GM12878 (cell line): ENCODE results near the gene PRDM8. TPM values are rescaled to one million over a fixed set of nuclear protein-coding genes. Genes with fewer than 3 reads are reported as not detected.
A peak's percentile ranks its signal among the peaks of the same experiment; 100 is the strongest.

ENCODE experiments used
- EED ChIP-seq: sonication (generic); IDR thresholded peaks from 2 replicates; pipeline ENCODE4 v1.6.1; 2016; ENCODE audit warnings: antibody characterized with exemption, low read depth
- EZH2 ChIP-seq: IDR thresholded peaks from 2 replicates; pipeline ENCODE4 v1.6.1; 2012; ENCODE audit warnings: low read depth, mild to moderate bottlenecking, control low read depth, inconsistent platforms, low read length, borderline replicate concordance; ENCODE audit not compliant: control insufficient read depth
- IKZF2 ChIP-seq, 2 experiments: fragments of 450-650 bp; IDR thresholded peaks; 2 replicates each; pipeline ENCODE4 v1.6.1; 2017; ENCODE audit warnings: mild to moderate bottlenecking in 2 of 2, moderate library complexity in 2 of 2
- IRF4 ChIP-seq: IDR thresholded peaks from 2 replicates; pipeline ENCODE4 v1.6.1; 2011; ENCODE audit warnings: low read depth, low read length
- MEF2A ChIP-seq: IDR thresholded peaks from 2 replicates; pipeline ENCODE4 v1.6.1; 2011; ENCODE audit warnings: low read depth, mild to moderate bottlenecking, low read length, moderate library complexity; ENCODE audit not compliant: insufficient read depth
- NKRF ChIP-seq: fragments of 450-650 bp; conservative IDR thresholded peaks from 2 replicates; pipeline ENCODE4 v1.6.1; 2017; ENCODE audit warnings: mild to moderate bottlenecking, moderate library complexity
- POU2F2 ChIP-seq: IDR thresholded peaks from 3 replicates; pipeline ENCODE4 v1.6.1; 2011; ENCODE audit warnings: low read depth, mild to moderate bottlenecking, low read length, borderline replicate concordance
- RAD21 ChIP-seq: IDR thresholded peaks from 2 replicates; pipeline ENCODE4 v1.6.1; 2011; ENCODE audit warnings: mild to moderate bottlenecking, low read depth, low read length, moderate library complexity; ENCODE audit not compliant: insufficient read depth
- SMAD5 ChIP-seq: IDR thresholded peaks from 2 replicates; pipeline ENCODE4 v1.6.1; 2016; ENCODE audit warnings: antibody characterized with exemption, low read depth
- SMC3 ChIP-seq: IDR thresholded peaks from 2 replicates; pipeline ENCODE4 v1.6.1; 2011; ENCODE audit warnings: low read length, improper control_type of control experiment, borderline replicate concordance
- YBX1 ChIP-seq: fragments of 450-650 bp; IDR thresholded peaks from 2 replicates; pipeline ENCODE4 v1.6.1; 2016; ENCODE audit warnings: antibody characterized with exemption
- polyA plus RNA-seq, 11 experiments: library from polyadenylated mRNA; depleted of rRNA in 4 of 11; unstranded in 6 of 11; stranded (reverse) in 5 of 11; fragments of >200 nt; fragmentation: Nextera tagmentation in 4 of 11; fragmentation: Illumina TruSeq in 1 of 11; extraction: Ambion mirVana in 4 of 11; extraction: Trizol in 1 of 11; gene quantifications; 1 replicate in 1 of 11; 2 replicates in 10 of 11; pipeline versions ENCODE4 v1.2.1 to v1.2.3, GENCODE V29; 2011 to 2016; ENCODE audit warnings: inconsistent platforms in 2 of 11, missing spikeins in 2 of 11, low read depth in 1 of 11
- total RNA-seq, 4 experiments: library from RNA; depleted of rRNA in 3 of 4; stranded (reverse); fragments of >200 nt in 3 of 4; fragmentation: Illumina TruSeq in 1 of 4; extraction: Trizol in 1 of 4; gene quantifications; 2 replicates each; pipeline versions ENCODE4 v1.2.1 to v1.2.3, GENCODE V29; 2013 to 2021
- TF ChIP-seq, protein P1 (sequence below): IDR thresholded peaks from 2 replicates; pipeline ENCODE4 v1.6.1; 2011; ENCODE audit warnings: borderline replicate concordance, low read depth, mild to moderate bottlenecking, moderate library complexity, mixed read lengths, low read length; ENCODE audit not compliant: insufficient read depth; ENCODE audit errors: extremely low read length

Gene PRDM8
- total and polyA plus RNA-seq, 10 of the 15 experiments (the other 5 are each of a cell fraction or from before 2014, with no cell fraction given): 0.09 to 1.6 (median 0.40) TPM

DNA sequence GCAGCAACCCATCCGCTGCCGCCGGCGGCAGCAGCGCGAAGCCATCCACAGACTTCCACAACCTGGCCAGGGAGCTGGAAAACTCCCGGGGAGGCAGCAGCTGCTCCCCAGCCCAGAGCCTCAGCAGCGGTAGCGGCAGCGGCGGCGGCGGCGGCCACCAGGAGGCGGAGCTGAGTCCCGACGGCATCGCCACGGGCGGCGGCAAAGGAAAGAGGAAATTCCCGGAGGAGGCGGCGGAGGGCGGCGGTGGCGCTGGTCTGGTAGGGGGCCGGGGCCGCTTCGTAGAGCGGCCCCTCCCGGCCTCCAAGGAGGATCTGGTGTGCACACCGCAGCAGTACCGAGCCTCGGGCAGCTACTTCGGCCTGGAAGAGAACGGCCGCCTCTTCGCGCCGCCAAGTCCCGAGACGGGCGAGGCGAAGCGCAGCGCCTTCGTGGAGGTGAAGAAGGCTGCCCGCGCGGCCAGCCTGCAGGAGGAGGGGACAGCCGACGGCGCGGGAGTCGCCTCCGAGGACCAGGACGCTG, 4.9 kb downstream of the PRDM8 start (continued):
- TF ChIP-seq IKZF2 (IDR thresholded peaks at IDR 0.05) (peak; percentile 65 to 80), POU2F2 (no peak), YBX1 (no peak), MEF2A (no peak), SMC3 (peak; percentile 37; the same call in 1 of the 2 replicates), EED (peak; percentile 67), SMAD5 (no peak), RAD21 (peak; percentile 25; the same call in 1 of the 2 replicates), NKRF (no peak; the same call in 1 of the 2 replicates), EZH2 (no peak), IRF4 (no peak)
- TF ChIP-seq, protein P1, sequence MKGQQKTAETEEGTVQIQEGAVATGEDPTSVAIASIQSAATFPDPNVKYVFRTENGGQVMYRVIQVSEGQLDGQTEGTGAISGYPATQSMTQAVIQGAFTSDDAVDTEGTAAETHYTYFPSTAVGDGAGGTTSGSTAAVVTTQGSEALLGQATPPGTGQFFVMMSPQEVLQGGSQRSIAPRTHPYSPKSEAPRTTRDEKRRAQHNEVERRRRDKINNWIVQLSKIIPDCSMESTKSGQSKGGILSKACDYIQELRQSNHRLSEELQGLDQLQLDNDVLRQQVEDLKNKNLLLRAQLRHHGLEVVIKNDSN: no peak
